Transverse colon (tissue), 4 donors: ENCODE data around the gene MXI1. TPM values are rescaled to one million over a fixed set of nuclear protein-coding genes. Genes with fewer than 3 reads are reported as not detected.

Experiments
- DNase-seq: peaks from one replicate; pipeline ENCODE4 v3.0.0-alpha.2; 2019
- H3K27ac ChIP-seq, 4 donors: fragments of 200-600 bp; sonication (generic); 2 replicates each; pipeline ENCODE4 v1.5.1; 2016 to 2018; ENCODE audit warnings: inconsistent platforms in 4 of 4
- H3K27me3 ChIP-seq: fragments of 200-600 bp; sonication (generic); 2 replicates; pipeline ENCODE4 v1.5.1; 2017; ENCODE audit warnings: inconsistent platforms
- H3K36me3 ChIP-seq, 4 donors: fragments of 200-600 bp; sonication (generic); 2 replicates each; pipeline ENCODE4 v1.5.1; 2017 to 2019; ENCODE audit warnings: inconsistent platforms in 4 of 4
- H3K4me1 ChIP-seq, 4 donors: fragments of 200-600 bp; sonication (generic); 2 replicates each; pipeline ENCODE4 v1.5.1; 2017 to 2020; ENCODE audit warnings: inconsistent platforms in 4 of 4
- H3K4me3 ChIP-seq, 4 donors: fragments of 200-600 bp; sonication (generic); 1 replicate in 1 of 4; 2 replicates in 3 of 4; pipeline versions ENCODE4 v1.5.1 to v1.6.1; 2017 to 2019; ENCODE audit warnings: inconsistent platforms in 4 of 4
- H3K9me3 ChIP-seq, 2 donors: fragments of 200-600 bp; sonication (generic); 2 replicates each; pipeline ENCODE4 v1.5.1; 2017 to 2019; ENCODE audit warnings: inconsistent platforms in 2 of 2
- CTCF ChIP-seq, 5 experiments: fragments of 200-600 bp in 3 of 5; fragments of 450-650 bp in 2 of 5; sonication (generic) in 3 of 5; IDR thresholded peaks; 1 replicate in 2 of 5; 2 replicates in 3 of 5; pipeline ENCODE4 v1.5.1; 2016 to 2017; ENCODE audit warnings: antibody characterized with exemption in 5 of 5, inconsistent platforms in 3 of 5, mild to moderate bottlenecking in 2 of 5, moderate library complexity in 1 of 5
- EP300 ChIP-seq: sonication (generic); formaldehyde crosslinking; IDR thresholded peaks from one replicate; pipeline ENCODE4 v1.6.1; 2017; ENCODE audit warnings: antibody characterized with exemption, low read depth
- POLR2A ChIP-seq: fragments of 450-650 bp; IDR thresholded peaks from one replicate; pipeline ENCODE4 v1.6.1; 2016; ENCODE audit warnings: antibody characterized with exemption, mild to moderate bottlenecking, moderate library complexity
- POLR2AphosphoS5 ChIP-seq, 3 donors: sonication (generic); formaldehyde crosslinking; IDR thresholded peaks; one replicate each; pipeline ENCODE4 v1.6.1; 2016; ENCODE audit warnings: antibody characterized with exemption in 3 of 3
- WGBS, 2 donors: methylation state at CpG; one replicate each; pipeline ENCODE4 v1.1.5; 2018; ENCODE audit warnings: low coverage in 1 of 2; 5-methylcytosine and 5-hydroxymethylcytosine counted together
- in situ Hi-C, 4 donors: fragments of 200-750 bp; cut with MboI; loops; one replicate each; pipeline versions ENCODE4 v1.15.0 to v1.15.1; 2017; ENCODE audit warnings: low sequenced_read_pairs in 3 of 4, low pct_ligation_motif_present in 1 of 4, low pct_unique_long_range_greater_than_20kb in 1 of 4
- intact Hi-C: fragments of 100-400 bp; cut with DNase I; formaldehyde crosslinking; loops from one replicate; pipeline ENCODE4 v1.15.1; 2023; ENCODE audit warnings: low total_unique reads
- total RNA-seq, 4 donors: library from RNA; depleted of rRNA; stranded (reverse); fragments of >200 nt; gene quantifications; one replicate each; pipeline ENCODE4 v1.1.0, GENCODE V29; 2016

Gene MXI1
- total RNA-seq, 4 donors from 2014 or later, result 44.8 to 96.5 (median 65.3) TPM

DNA sequence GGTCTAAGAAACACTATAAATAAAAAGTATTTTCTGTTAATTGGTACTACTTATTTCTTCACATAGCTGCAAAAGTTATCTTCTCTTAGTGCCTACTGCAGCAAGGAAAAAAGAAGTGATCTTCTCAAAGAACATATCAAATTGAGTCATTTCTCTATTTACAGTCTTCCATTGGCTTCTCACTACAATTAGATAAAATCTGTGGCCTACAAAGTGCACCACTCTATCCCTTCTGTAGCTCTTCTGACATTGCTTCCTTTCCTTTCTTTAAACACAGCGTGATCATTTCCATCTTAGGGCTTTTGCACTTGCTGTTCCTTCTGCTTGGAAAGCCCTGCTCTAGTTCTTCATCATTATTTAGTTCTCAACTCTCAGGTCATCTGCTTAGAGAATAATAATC is 44.7 kb downstream of the MXI1 start:
- TF ChIP-seq CTCF (IDR thresholded peaks at IDR 0.05) (no peak), POLR2AphosphoS5 (IDR thresholded peaks at IDR 0.05) (no peak), EP300 (no peak), POLR2A (no peak)
- intact Hi-C loops (no loop called here), in situ Hi-C loops (no loop called here)
- no peak for DNase-seq
- H3K36me3 ChIP-seq, result no peaks in the 10 kb centered on the region
- no peak overlapping the region for H3K27ac ChIP-seq
- H3K27me3 ChIP-seq, result no peaks in the 10 kb centered on the region
- no peaks in the 10 kb centered on the region for H3K4me1 ChIP-seq
- no peaks in the 10 kb centered on the region for H3K9me3 ChIP-seq
- WGBS, 2 donors, result 84 to 94% methylated on average over 1 of the region's 1 CpG
- no peak overlapping the region for H3K4me3 ChIP-seq

DNA sequence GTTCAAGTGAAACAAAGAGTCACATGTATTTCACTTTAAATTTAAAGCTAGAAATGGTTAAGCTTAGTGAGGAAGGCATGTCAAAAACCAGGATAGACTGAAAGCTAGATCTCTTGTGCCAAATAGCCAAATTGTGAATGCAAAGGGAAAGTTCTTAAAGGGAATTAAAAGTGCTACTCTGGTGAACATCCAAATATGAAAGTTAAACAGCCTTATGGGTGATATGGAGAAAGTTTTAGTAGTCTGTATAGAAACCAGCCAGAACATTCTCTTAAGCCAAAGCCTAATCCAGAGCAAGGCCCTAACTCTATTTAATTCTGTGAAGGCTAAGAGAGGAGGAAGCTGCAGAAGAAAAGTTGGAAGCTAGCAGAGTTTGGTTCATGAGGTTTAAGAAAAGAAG is 47.1 kb downstream of the MXI1 start:
- Histone ChIP-seq H3K27ac (no peak overlapping the region), H3K9me3 (no peaks in the 10 kb centered on the region), H3K27me3 (no peaks in the 10 kb centered on the region), H3K4me1 (no peaks in the 10 kb centered on the region), H3K4me3 (no peak overlapping the region), H3K36me3 (no peaks in the 10 kb centered on the region)
- DNase-seq, result no peak
- in situ Hi-C loops, result no loop called here
- TF ChIP-seq POLR2A, result no peak
- no peak for TF ChIP-seq POLR2AphosphoS5 (IDR thresholded peaks at IDR 0.05)
- TF ChIP-seq EP300, result no peak
- no peak for TF ChIP-seq CTCF (IDR thresholded peaks at IDR 0.05)
- intact Hi-C loops, result no loop called here

DNA sequence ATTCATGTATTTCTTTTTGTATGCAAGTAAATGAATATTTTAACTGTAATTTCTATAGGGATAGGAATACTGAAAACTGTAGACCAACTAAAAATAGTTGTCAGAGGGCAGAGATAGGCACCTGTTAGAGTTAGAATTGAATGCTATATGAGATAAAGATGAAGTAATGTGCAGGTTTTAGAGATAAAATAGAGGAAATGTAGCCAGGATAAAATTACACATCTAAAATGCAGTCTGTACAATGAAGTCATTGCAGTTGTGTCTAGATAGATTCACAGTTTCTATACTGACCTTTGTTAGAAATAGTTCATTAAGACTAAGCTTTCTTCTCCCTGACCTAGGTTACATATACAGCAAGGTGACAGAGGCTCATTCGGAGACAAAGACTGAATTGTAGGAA is 51.1 kb downstream of the MXI1 start:
- Histone ChIP-seq H3K4me1 (peaks cover 0 to 17% (median 1%) of the 10 kb centered on the region in 4 donors), H3K36me3 (no peaks in the 10 kb centered on the region), H3K4me3 (no peak overlapping the region), H3K9me3 (no peaks in the 10 kb centered on the region), H3K27ac (no peak overlapping the region), H3K27me3 (no peaks in the 10 kb centered on the region)
- TF ChIP-seq EP300, result no peak
- TF ChIP-seq POLR2A, result no peak
- TF ChIP-seq CTCF (IDR thresholded peaks at IDR 0.05), result no peak
- no peak for TF ChIP-seq POLR2AphosphoS5 (IDR thresholded peaks at IDR 0.05)
- DNase-seq, result no peak
- intact Hi-C loops (no loop called here), in situ Hi-C loops (no loop called here)
- WGBS, 2 donors, result 92% methylated on average over 1 of the region's 1 CpG; no CpG with 5 or more reads in 1 of the 2 donors

- no peak overlapping the region for H3K27ac ChIP-seq
- no peaks in the 10 kb centered on the region for H3K9me3 ChIP-seq
- in situ Hi-C loops (no loop called here), intact Hi-C loops (no loop called here)
- no peaks in the 10 kb centered on the region for H3K36me3 ChIP-seq
- TF ChIP-seq POLR2A, result no peak
- no peak for TF ChIP-seq POLR2AphosphoS5 (IDR thresholded peaks at IDR 0.05)
- no peak for TF ChIP-seq EP300
- TF ChIP-seq CTCF (IDR thresholded peaks at IDR 0.05), result no peak
- H3K4me1 ChIP-seq, result peaks cover 0 to 18% (median 1%) of the 10 kb centered on the region in 4 donors
- no peak overlapping the region for H3K4me3 ChIP-seq
- no peaks in the 10 kb centered on the region for H3K27me3 ChIP-seq
- no peak for DNase-seq
Measured at GRCh38 chr10:110259317-110259716, 51.9 kb downstream of the MXI1 start.
